ENCODE data around the gene FAP.

Gene FAP

GRCh38 chr2:162126111-162126519, 117.1 kb downstream of the FAP start:
- no peak for DNase-seq (ENCODE audit: low read depth)

GRCh38 chr2:162125138-162125537, 118.1 kb downstream of the FAP start:
- DNase-seq (ENCODE audit: low read depth): no peak

GRCh38 chr2:162123806-162124758, 119.2 kb downstream of the FAP start:
- no peak for DNase-seq (ENCODE audit: low read depth)

All from stimulated activated CD8-positive, alpha-beta memory T cell treated with anti-CD3 and anti-CD28 coated beads, Interleukin-4, amount 100 ng/mL, for 24 hours (primary cell).